Measurements from ENCODE around the gene INO80D.
"Not testable (repeated sequence)": the region's sequence is repeated elsewhere in the genome, so short reads cannot be mapped to it uniquely, and the experiment has no call there.

DNA sequence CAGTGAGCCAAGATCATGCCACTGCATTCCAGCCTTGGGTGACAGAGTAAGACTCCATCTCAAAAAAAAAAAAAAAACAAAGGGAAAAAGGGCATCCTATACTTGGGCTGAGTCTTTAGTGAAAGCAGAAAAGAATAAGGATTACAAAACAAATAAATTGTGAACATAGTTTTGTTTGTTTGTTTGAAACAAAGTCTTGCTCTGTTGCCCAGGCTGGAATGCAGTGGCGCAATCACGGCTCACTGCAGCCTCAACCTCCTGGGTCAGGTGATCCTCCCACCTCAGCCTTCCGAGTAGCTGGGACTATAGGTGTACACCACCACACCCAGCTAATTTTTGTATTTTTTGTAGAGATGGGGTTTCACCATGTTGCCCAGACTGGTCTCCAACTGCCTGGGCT lies 36.6 kb upstream of the INO80D start:
- not testable (repeated sequence) for TF ChIP-seq EZH2 (IDR thresholded peaks at IDR 0.05); POLR2AphosphoS5 (IDR thresholded peaks at IDR 0.05; ENCODE audit: borderline replicate concordance, low read depth, low read length)

All from SK-N-MC (cell line).